GM10266 (cell line): ENCODE data around the gene GHRH.
A peak's percentile ranks its signal among the peaks of the same experiment; 100 is the strongest.

Source experiments
- DNase-seq: peaks from one replicate; pipeline ENCODE4 v3.0.0; 2012; ENCODE audit errors: extremely low spot score
- CTCF ChIP-seq: IDR thresholded peaks from 2 replicates; pipeline ENCODE4 v1.5.1; 2012; ENCODE audit warnings: mild to moderate bottlenecking, low read depth; ENCODE audit not compliant: control insufficient read depth, insufficient read depth; ENCODE audit errors: missing control alignments

Gene GHRH

GRCh38 chr20:37223053-37223452 lies 38.6 kb downstream of the GHRH start:
- TF ChIP-seq CTCF, result no peak
- DNase-seq, result peak; percentile 18

GRCh38 chr20:37222086-37222485 lies 39.5 kb downstream of the GHRH start:
- no peak for TF ChIP-seq CTCF

GRCh38 chr20:37220731-37221130 lies 40.9 kb downstream of the GHRH start:
- no peak for TF ChIP-seq CTCF
- DNase-seq, result no peak

More at GRCh38 chr20:37222086-37222485, 39.5 kb downstream of the GHRH start:
- DNase-seq, result no peak

GRCh38 chr20:37219751-37220668 lies 41.6 kb downstream of the GHRH start:
- TF ChIP-seq CTCF, result no peak
- no peak for DNase-seq

- TF ChIP-seq CTCF, result no peak
These were observed 42.6 kb downstream of the GHRH start for GRCh38 chr20:37218976-37219375.

GRCh38 chr20:37218441-37218840 lies 43.2 kb downstream of the GHRH start:
- no peak for DNase-seq
- no peak for TF ChIP-seq CTCF

More at GRCh38 chr20:37218976-37219375, 42.6 kb downstream of the GHRH start:
- no peak for DNase-seq

- no peak for DNase-seq
- no peak for TF ChIP-seq CTCF
These were observed 51.8 kb downstream of the GHRH start for GRCh38 chr20:37209661-37210314.
